HG02623 (cell line): ENCODE measurements around the gene MYL10.

Experiments used
- ATAC-seq: cut with Tn5 transposase; IDR thresholded peaks from one replicate; pipeline ENCODE4 v1.9.1; 2021; ENCODE audit warnings: moderate library complexity; ENCODE audit not compliant: unreplicated experiment

The MYL10 gene

DNA sequence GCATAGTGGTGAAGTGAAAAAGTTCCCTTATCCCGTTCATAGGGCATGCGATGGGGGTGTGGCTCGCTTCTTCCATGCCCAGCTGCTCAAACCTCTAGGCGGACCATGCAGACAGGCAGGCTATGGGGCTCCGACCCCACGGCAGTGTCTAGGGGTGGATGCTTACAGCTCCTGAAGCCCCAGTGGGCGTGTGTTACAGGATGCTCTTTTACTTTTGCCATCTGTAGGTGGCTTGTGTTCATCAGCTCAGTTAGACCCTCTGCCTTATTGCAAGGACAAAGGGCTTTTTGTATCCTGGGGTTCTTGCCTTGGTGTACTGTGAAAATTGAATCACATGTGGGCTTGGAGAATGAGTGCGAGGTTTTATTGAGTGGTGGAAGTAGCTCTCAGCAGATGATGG lies at the start of gene MYL10:
MYL10 (minus strand) TSS at position 126 of the 400 bp plus-strand sequence. CDS start 178 bp downstream, outside the sequence.
- ATAC-seq, result no peak

GRCh38 chr7:101678658-101679057 lies 49.6 kb upstream of the MYL10 start:
- ATAC-seq, result no peak

GRCh38 chr7:101677797-101678479 lies 48.8 kb upstream of the MYL10 start:
- ATAC-seq, result no peak

DNA sequence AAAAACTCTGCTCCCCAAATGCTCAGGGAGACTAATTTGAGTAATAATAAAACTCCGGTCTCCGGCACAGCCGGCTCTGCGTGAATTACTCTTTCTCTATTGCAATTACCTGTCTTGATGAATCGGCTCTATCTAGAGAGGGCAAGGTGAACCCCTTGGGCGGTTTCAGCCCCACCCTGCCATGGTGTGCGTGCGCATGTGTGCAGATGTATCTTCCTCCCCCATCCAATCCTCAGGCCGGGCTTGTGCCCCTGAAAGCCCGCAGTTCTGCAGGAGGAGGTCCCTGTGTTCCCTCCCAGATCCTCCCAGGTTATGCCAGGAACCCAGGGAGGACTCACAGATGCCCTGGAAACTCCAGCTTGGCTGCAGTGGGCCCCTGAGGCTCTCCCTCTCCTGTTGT lies 48.3 kb upstream of the MYL10 start:
- ATAC-seq, result no peak

DNA sequence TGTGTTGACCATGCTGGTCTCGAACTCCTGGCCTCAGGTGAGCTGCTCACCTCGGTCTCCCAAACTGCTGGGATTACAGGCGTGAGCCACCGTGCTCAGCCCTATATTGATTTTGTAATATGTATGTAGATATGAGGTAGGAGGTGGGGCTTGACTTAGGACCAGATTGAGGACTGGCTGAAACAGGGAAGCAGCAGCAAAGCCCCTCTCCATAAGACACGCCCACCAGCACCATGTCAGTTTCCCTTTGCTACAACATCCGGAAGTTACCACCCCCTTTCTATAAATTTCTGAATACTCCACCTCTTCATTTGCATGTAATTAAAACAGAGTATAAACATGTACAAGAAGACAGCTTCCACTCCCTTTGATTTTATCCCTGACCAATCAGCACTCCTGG lies 47.9 kb upstream of the MYL10 start:
- ATAC-seq, result no peak

- no peak for ATAC-seq
These were observed 47.0 kb upstream of the MYL10 start for GRCh38 chr7:101676062-101676598.

GRCh38 chr7:101674439-101674838 lies 45.3 kb upstream of the MYL10 start:
- no peak for ATAC-seq

DNA sequence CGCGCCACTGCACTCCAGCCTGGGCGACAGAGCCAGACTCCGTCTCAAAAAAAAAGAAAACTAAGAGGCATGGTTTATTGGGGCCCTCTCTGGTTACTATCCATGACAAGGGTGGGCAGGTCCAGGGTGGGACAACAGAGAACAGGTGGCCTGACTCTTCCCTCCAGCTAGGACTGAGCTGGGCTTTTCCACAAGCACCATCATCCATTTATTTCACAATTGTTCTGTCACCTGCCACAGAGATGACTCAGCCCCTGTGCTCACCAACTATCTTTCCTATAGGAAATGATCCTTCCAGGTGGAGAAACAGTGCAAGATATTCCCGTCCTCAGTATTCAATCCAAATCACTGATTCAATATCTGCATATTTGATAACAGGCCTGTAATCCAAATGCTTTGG lies 44.9 kb upstream of the MYL10 start:
- no peak for ATAC-seq

DNA sequence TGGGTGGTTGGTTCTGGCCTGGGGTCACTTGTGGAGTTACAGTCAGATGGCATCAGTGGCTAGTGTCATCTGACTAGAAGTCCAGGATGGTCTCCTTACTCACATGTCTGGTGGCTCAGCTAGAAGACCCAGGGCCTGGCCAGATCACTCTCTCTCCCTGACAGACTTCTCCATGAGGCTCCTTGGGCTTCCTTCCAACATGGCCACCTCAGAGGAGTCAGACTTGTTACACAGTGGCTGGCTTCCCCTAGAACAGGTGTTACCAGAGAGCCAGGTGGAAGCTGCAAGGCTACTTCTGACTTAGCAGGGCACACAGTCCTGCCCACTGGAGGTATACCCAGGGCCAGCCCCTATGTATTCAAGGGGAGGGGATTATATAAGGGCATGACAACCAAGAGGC lies 44.2 kb upstream of the MYL10 start:
- ATAC-seq, result no peak

DNA sequence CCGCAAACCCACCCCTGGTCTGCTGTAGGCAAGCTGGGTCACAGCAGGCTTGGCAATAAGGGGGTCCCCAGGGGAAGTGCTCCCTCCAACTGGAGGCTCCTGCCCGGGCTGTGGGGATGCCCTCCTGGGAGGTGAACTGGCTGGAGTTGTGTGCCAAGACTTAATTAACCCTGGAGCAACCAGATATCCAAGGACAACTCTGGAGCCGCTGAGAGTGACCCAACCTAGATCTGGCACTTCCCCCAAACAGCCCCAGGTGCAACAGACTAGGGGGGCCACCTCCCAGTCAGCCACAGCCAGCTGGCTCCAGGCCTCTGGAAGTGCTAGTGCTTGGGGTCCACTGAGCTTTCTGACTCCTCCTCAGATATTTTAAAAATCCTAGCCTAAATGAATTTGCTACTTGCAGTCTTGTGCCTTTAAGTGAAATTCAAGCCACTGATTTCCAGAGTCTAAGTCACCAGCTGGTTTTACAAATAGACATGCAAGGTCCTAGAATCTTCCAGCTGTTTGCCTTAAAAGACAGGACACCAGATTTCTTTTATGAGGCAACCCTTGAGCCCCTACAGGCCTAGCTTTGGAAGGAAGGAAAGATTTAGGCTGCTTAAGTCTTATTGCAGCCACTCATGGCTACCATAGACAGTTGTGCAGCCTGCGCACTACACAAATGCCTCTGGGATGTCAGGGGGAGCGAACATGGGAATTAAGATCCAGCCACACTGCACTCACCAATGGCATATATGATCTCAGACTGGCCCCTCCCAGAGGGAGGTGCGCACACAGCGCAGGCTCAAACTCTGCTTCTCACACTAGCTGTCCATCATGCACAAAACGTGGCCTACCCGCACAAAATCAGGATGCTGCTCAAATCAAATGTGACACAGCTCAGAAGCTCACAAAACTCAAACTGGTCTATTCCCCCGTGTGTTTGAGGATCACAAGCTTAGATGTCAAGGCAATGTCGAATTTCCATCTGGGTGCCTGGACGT lies 42.6 kb upstream of the MYL10 start:
- no peak for ATAC-seq

GRCh38 chr7:101669307-101669706 lies 40.2 kb upstream of the MYL10 start:
- no peak for ATAC-seq

DNA sequence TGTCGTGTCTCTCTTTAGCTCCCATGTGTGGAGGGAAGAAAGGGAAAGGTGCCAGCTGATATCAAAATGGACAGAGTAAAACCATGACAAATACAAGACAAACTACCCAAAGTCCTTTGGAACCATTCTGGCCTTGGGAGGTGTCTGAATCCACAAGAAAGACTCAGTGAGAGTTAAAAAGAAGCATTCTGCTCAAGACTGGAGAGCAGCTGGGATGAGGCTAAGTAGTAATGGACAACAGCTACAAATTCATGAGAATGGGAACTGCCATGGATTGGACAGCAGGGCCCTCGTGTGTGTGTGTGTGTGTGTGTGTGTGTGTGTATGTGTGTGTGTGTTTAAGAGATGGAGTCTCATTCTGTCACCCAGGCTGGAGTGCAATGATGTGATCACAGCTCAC lies 39.6 kb upstream of the MYL10 start:
- ATAC-seq, result no peak

DNA sequence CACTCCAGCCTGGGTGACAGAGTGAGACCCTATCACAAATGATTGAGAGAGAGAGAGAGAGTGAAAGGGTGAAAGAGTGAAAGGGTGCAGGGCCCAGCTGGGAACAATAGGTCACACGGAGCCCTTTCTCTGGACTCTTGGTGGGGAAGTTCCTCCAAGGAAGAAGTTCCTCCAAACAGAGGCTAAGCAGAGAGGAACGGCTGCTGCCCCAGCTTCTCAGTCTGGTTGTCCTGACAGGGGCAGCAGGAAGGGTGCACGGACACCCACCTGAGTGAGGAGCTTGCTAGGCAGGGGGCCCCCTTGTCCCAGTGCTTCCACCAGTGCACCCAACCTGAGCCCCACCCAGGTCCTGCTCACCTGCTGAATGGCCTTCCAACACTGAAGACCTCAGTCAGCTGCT lies 38.8 kb upstream of the MYL10 start:
- no peak for ATAC-seq

GRCh38 chr7:101667399-101667798 lies 38.3 kb upstream of the MYL10 start:
- no peak for ATAC-seq

- no peak for ATAC-seq
These were observed 37.6 kb upstream of the MYL10 start for GRCh38 chr7:101666741-101667140.

DNA sequence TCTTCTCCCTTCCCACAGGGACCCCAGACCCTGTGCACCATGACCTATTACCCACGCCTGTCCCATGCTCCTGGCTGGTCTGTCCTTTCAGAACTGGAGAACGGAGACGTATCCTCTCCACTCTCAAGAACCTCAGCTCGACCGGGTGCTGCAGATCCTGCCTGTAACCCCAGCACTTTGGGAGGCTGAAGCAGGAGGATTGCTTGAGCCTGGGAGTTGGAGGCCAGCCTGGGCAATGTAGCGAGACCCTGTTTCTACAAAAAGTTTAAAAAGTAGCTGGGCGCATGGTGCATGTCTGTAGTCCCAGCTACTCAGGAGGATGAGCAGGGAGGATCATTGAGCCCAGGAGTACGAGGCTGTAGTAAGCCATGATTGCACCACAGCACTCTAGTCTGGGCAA lies 37.2 kb upstream of the MYL10 start:
- ATAC-seq, result no peak

DNA sequence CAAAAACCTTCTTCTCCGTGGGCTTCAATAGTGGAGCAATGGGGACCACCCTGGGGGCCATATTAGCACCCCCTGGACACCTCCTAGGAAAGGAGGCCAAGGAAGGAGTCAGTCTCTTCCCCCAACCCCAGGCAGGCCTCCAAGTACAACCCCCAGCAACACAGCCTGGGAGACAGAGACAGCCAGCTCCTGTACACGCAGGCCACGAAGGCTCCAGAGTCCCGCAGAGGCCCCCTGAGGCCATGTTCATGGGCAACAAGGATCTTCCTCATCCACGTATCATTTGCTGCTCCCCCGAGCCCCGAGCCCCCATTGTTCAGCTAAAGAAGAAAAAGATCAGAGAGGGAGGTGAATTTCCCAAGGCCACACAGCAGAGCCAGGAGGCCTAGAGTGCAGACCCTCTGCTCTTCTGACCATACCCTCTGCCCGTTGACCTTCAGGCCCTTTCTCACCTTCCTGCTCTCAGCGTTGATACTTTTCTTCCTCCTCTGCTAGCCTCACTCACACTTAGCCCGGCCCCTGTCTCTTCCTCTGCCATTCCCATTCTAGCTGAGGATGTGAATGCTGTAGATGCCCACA lies 35.9 kb upstream of the MYL10 start:
- no peak for ATAC-seq

DNA sequence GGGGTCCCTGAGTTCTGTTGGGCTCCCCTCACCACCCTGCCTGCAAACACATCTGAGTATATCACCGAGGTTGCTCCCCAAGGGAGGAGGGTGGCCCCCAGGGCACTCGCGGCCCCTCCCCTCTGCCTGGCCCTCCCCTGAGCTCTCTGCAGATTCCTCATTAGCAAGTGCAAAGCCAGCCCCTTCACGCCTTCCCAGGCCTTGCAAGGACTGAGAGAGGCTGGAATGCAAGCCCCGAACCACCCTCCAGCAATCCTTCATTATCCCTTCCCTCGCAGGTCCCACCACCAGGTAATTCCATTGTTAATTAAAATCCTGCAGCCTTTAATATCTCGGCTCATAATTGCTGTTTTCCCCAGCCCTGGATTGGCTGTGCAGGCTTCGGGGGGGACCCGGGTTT lies 35.3 kb upstream of the MYL10 start:
- no peak for ATAC-seq

GRCh38 chr7:101663747-101664146 lies 34.7 kb upstream of the MYL10 start:
- no peak for ATAC-seq

- ATAC-seq, result no peak
These were observed 33.4 kb upstream of the MYL10 start for GRCh38 chr7:101662447-101662998.

- no peak for ATAC-seq
These were observed 30.6 kb upstream of the MYL10 start for GRCh38 chr7:101659706-101660105.
